Esophagus mucosa (tissue), 1 donor: ENCODE results near the gene STRA6. TPM values are rescaled to one million over a fixed set of nuclear protein-coding genes. Genes with fewer than 3 reads are reported as not detected.

ENCODE experiments used
- ATAC-seq: fragments of 200-7000 bp; cut with Tn5 transposase; one replicate; pipeline ENCODE4 v1.9.1; 2020
- total RNA-seq: library from RNA; stranded (reverse); gene quantifications from one replicate; pipeline ENCODE4 v1.2.4, GENCODE V29; 2023
- donor health status: DM: yes; HTN: yes; CAD: no.

Gene STRA6
- total RNA-seq, 1 donor from 2014 or later, result 1.5 TPM

DNA sequence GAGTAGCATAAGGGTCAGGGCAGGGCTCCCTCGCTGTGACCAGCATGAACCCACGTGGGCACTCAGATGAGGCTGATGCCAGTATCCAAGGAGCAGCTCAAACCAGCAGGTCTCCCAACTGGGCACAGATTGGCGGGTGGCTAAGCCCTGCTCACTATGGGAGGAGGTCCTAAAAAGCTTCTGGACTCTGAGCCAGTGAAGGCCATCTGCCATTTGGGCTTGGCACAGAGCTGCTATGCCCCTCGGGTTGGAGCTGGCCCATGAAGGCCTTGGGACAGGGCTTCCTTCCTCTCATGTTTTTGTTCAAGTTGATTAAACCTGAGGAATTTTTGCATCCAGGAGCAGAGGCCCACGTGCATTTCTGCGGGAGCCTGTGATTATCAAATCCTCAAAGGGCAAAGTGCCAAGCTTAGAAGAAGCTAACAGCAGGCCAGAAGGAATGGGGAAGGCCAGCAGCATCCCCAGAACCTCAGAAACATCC lies 4.3 kb upstream of the STRA6 start:
- ATAC-seq, result no peak

DNA sequence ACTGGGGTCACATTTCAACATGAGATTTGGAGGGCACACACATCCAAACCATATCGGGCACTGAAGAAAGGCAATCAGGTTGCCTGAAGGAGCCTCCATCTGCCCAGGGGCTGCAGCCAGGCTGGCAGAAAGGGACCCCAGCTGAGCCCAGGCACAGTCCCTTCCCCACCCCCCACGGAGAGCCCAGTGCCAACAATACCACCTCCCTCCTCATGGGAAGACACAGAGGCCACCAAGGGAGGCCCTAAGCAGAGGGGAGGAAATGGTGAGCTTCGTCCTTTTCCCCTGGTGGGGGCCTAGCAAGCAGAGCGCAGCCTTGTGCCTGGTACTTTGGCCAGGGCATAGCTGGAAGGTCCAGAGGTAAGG lies 3.0 kb upstream of the STRA6 start:
- no peak for ATAC-seq

DNA sequence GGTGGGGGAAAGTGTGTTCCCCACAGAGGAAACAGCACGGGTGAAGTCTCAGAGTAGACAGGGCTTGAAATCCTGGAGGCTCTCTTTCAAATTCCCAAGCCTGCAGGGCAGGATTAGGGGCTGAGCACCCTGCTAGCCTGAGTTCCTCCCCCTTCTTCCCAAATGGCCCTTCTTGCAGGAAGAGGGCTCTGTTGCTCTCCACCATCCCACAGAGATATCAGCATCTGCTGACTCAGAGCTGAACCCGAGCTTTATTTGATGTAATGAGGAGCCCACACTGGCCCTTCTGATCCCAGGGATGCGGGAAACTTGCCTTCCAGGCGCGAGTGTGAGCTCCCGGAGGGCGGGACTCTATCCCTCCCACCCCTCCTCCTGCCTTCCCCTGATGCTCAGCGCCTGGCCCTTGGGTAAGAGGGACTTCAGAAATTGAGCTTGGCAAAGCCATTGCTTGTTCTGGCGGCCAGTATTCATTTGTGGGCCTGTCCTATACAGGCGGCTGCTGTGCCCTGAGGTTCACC lies 1.4 kb upstream of the STRA6 start:
- ATAC-seq, result no peak

DNA sequence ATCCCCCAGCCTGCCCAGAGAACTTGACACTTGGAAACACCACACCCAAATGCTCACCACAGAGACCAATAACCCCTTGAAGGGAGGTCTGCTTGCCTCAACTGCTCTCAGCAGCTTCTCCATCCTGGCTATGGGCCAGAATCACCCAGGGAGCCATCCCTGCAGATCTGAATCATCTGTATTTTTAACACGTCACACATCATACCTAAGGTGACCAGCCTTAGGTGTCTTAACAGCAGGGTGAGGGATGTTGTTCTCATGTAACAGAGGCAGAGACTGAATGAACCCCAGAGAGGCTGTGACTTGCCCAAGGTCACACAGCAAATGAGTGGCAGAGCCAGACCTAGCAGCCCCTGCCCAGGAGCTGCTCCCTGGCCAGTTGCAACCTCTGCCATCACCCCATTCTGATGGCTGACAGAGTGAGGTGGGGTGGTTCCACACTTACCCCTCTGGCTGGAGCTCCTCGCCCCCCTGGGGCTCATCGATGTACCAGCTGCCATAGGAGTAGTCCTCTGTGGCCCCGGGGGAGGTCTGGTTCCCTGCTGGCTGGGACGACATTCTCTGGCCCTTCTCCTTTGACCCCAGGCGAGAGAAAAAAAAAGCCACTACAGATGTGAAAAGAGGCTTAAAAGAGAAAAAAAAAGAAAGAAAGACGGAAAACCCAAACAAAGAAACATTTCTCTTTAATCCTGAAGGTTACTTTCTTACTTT lies 722 bp downstream of the STRA6 start:
- peak; percentile 71 for ATAC-seq

DNA sequence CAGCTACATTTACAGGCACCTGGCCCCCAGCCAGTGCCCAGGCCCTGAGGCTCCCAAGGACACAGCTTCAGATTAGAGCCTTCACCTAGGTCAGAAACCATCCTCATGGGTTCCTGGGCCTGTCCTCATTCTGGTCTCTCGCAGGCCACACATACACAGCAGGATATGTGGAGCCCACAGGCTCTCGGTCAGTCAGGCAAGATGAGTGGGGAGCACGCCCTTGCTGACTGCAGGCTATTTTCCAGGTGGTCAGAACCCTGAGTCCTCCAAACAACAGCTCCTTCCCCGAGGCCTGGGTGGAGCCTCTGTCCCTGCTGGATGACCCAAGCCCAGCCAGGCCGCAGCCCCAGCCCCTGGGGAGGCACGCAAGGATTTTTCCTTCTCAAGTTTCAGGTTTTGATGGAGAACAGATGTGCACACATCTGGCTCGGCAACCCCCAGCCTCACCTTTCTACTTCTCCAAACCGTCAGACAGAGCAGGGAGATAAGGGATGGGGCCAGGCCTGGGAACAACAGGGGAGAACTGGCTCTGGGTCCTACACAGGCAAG lies 1.6 kb downstream of the STRA6 start:
- no peak for ATAC-seq

DNA sequence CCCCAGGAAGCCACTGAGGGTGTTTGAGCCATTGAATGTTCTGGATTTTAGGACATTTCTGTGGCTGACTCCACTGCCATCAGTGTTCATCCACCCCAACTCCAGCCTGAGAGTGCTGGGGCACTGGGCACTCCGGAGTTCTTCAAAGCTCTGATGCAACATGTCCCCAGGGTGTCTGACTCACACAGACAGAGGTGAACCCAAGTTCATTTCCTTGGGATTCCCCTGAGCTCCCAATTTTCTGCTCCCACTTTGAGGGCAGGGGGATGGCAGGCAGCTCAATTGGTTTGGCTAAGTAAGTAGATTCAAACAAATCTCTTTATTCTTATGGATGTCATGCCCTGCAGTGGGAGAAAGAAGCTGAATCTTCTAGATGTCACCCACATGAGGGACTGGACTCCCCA lies 2.2 kb downstream of the STRA6 start:
- peak; percentile 63 for ATAC-seq

DNA sequence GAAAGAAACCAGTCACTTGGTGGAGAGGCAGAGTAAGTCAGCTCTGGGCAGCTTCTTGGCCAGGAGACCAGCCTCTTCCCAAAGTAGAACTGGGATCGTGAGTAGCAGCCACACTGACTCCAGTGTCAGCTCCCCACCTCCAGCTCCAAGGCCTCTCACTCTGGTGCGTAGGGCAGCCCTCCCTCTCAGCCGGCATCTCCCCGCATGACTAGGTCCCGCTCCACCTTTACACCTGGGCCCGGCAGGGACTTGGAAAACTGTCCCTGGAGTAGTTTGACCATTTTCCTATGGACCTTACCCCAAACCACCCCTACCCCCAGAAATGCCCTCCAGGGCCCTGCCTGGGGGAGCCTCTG lies 3.3 kb downstream of the STRA6 start:
- ATAC-seq, result no peak

DNA sequence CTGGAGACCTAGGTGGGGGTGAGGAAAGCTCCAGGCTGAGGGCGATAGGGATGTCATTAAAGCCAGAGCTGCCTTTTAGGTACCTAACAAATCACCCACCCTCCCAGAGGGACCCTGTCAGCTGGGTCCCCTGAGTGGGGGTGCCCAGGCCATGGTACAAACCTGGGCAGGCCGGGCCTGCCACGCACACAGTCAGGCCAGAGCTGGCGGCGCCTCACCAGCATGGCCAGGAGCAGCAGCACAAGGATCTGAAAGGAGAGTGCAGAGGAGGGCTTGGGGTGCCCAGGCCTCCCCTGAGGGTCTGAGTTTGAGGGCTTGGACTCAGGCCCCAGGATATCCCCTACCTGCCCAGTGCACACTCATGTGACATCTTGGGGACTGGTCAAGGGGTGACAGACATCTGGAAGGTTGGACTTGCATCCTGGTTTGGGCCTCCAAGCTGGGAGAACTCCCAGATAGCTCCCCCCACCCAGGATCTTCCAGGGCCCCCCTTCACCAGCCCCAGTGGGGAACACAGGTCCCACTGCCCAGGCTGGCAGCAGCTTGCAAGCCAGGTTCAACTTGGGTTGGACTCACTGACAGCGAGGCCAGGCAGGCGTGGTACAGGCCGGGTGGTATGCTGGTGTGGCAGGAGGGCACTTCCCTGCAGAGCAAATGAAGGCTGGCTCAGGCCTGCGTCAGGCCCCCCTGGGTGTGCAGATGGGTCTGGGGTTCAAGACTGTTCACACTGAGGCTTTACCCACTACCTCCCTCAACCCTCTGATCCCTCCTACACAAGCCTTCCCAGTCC lies 5.2 kb downstream of the STRA6 start:
- no peak for ATAC-seq

DNA sequence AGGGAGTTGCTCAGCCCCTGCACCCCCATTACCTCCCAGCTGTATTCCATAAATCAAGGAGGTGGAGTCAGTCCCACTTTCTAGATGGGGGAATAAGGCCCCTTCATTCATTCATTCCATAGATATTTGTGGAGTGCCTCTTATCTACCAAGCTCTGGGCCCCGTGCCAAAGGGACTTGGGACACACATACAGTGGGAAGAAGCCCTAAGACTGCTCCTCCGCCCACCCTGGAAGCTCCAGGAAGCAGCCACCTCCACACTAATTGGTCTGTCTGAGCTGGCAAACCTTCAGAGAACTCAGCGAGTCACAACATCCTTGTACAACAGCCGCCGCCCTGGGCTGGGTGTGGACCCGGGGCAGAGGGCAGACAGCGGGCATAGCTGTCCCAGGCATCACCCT lies 6.4 kb downstream of the STRA6 start:
- ATAC-seq, result peak; percentile 72

DNA sequence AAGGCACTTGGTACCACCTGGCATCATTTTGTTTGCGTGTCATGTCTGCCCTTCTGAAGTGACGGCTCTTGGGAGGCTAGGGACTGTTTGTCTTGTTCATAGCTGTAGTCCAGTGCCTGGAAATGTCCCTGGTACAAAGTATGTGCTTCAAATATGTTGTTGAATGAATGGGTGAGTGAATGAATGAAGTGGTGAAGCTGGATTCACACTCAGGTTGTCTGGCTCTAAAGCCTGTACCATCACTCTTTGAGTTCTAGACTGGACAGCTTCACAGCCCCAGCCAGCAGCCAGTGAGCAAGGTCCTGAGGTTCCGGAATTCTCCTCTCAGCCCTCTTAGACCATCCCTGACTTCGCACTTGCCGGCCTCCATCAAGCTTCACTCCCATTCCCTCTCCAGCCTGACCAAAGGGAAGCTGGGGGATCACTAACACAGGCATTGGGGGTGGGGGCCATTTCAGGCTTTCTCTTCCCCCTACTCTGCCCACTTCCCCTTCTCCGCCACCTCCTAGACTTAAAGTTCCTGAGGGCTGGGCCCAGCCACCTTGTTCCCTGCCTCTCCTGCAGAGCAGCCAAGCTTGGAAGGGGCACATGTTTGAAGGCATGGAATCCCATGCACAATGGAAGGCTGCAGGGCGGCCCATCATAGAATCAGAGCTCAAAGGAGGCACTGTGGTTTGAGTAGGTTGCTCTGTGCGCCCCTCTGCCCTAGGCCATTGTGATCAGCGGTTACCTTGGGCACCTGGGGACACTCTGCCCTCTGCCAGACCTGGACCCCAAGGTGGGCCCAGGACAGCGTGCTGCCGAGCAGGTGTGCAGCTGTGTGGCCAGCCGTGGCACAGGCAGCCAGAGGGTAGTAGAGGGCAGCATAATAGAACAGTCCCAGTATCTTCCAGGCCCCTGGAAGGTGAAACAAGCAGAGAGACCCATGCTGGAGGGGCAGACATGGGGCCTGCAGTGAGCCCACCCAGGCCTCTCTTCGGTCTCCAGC lies 7.7 kb downstream of the STRA6 start:
- no peak for ATAC-seq

DNA sequence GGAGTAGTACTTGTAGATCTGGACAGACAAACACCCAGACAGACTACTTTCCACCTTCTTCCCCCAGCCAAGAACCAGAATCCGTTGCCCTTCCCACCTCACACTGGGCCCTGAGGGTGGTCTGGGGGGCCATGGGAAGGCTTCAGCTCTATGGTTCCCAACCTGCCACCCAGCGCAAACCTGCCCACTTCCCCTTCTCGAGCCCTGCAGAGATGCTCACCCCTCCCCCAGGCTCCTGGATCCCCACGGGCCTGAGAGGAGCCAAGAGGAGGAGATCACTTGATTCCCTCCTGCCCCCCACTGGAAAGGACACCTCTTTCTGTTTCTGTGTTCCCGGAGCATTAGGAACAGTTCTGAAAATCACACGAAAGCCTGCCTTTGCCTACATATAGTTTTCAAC lies 8.7 kb downstream of the STRA6 start:
- ATAC-seq, result no peak

DNA sequence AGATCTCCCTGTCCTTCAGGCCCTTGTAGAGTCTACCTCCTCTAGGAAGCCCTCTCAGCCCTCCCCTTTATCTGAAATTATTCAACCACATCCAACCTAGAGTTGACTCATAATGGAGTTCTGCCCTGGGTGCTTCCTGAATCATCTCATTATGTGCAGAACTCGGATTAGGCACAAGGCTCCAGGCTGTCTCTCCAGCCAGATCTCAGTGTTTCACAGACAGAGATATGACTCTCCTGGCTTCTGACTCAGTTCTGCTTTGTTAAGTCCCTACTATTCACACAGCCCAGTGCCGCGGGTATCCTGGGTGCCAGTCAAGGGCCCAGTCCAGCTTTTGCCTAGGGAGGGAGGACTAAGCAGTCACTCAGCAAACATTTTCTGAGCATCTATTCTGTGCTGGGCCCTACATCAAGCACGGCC lies 9.3 kb downstream of the STRA6 start:
- peak; percentile 91 for ATAC-seq

DNA sequence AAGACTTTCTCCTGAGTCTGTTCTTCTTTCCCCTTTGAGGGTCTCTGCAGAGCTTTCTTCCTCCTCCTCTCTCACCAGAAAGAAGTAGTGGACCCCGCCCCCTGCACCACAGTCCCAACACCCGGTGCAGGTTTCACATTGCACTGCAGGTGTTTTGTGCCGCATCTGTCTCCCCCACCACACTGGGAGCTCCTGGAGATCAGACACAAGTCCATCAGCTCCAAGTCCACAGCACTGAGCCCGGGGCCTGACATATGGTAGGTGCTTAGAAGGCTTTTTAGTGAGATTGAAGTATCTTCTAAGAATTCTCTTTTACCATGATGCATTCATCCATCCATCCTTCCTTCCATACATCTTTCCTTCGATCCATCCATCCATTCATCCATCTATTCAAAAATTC lies 9.8 kb downstream of the STRA6 start:
- no peak for ATAC-seq

DNA sequence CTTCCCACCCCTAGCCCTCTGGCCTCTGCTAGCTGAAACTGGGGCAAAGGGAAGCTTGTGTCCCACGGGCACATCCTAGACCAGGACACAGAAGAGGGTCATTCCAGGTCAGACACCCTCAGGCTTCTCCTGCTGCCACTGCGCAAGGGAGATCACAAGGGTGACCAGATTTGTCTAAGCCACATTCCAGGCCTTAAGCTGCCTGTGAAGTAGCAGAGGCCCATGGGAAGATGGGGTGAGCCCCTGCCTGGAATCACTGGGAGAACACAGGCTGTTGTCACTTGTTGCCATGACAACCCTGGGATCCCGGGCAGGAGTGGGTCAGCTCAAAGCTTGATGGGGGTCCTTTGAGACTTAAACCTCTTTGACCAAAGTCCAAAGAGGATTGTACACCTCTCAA lies 10.8 kb downstream of the STRA6 start:
- ATAC-seq, result no peak

DNA sequence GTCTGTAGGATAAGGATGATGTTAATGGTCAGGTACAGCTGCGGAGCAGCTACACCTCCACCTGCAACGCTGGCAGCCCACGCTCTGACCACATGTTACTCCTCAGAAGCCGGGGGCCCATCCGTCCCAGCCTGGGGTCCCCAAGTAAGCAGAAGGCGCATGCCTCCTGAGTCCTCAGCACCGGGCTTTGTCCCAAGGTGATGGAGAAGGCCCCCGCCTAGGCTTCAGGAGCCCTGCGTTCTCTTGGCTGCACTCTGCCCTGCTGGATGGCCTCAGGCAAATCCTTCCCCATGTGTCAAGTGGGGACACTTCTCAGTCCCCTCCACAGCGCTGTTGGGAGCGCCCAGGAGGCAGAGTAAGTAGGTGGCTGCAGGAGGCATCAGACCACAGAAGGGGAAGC lies 14.4 kb downstream of the STRA6 start:
- ATAC-seq, result no peak

DNA sequence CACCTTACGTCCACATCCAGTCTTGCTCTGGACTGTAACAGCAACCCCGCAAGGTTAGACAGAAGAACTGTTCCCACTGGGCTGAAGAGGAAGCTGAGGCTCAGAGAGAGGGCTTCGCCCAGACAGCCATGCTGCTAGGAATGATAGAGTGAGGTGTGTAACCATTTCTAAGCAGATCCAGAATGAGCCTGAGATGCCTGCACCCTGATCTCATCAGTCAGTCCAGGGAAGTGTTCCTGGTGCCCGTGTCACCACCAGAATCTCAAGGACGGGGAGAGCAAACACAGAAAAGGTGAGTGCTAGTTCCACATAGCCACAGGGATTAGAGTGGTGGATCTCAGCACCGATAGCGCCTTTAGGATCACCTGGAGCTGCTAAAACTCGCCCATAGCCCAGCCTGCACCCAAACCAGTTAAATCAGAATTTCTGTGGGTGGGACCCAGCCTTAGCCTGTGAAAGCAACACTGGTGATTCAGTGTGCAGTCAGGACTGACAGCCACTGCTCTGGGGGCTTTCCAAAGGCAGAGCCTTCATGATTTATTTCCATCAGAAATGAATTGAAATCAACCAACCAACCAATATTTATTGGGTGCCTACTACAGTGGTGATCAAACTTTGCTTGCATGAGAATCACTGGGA lies 16.8 kb downstream of the STRA6 start:
- peak; percentile 54 for ATAC-seq

DNA sequence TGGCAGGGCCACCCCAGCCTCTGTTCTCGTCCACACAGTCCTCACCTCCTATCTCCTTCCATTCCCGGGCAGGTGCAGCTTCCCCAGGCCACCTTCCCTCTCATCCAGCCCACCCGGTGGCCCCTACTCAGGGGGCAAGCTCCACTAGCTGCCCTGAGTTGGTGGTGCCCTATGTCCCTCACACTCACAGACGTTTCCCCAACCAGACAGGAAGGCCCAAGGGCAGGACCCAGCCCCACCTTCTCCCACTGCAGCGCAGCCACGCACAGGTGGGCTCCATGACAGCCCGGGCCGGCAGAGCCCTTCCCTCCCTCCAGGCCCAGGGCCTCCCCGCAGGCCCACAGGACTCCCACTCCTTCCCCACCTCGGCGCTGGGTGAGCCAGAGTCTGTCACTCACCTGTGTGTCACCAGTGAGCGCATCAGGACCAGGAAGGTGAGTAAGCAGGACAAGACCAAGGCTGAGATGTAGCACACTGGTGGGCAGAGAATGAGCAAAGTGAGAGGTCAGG lies 17.9 kb downstream of the STRA6 start:
- peak; percentile 24 for ATAC-seq

DNA sequence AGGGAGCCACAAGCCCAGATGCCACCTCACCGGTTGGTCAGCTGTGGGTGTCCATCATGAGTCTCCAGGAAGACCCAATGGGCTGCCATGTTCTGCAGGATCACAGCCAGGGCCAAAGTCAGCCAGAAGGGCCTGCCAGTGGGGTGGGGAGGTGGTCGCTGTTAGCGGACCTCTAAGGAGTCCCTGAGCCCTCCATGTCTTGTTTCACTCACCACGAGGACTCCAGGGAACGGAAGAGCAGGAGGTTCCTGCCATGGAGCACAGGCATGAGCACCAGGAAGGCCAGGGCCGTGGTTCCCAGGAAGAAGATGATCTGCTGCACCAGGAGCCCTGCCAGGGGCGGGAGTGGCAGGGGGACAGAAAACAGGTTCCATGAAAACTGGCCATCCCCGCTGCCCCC lies 20.5 kb downstream of the STRA6 start:
- no peak for ATAC-seq

DNA sequence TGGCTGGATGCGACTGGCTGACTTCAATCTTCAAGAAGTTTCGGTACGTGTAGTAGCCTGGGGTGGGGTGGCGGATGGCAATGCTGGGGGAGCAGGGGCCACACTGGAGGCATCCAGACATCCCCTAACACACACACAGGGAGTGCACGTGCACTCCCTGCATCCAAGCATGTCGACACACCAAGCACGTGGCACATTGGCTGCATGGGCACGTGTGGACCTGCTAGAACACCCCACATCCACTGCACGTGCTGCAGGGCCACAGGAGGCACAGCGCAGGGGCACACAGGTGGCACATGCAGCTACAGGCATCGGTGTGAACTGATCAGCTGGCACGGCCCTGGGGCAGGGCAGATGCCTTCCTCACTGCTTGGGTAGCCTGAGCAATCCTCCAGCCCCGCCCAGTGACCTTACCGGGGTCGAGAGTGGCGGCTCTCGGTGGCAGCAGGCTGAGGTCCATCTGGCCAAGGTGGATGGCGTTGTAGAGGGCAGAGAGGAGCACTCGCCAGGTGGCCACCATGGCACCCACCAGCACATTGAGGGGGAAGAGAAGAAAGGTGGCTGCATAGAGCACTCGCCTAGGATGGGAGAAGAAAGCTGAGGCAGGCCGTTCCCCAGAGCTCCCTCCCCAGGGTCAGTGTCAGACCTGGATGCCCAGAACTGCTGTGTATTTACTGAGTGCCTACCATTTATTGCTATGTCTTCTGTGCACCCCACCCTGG lies 21.5 kb downstream of the STRA6 start:
- ATAC-seq, result no peak

DNA sequence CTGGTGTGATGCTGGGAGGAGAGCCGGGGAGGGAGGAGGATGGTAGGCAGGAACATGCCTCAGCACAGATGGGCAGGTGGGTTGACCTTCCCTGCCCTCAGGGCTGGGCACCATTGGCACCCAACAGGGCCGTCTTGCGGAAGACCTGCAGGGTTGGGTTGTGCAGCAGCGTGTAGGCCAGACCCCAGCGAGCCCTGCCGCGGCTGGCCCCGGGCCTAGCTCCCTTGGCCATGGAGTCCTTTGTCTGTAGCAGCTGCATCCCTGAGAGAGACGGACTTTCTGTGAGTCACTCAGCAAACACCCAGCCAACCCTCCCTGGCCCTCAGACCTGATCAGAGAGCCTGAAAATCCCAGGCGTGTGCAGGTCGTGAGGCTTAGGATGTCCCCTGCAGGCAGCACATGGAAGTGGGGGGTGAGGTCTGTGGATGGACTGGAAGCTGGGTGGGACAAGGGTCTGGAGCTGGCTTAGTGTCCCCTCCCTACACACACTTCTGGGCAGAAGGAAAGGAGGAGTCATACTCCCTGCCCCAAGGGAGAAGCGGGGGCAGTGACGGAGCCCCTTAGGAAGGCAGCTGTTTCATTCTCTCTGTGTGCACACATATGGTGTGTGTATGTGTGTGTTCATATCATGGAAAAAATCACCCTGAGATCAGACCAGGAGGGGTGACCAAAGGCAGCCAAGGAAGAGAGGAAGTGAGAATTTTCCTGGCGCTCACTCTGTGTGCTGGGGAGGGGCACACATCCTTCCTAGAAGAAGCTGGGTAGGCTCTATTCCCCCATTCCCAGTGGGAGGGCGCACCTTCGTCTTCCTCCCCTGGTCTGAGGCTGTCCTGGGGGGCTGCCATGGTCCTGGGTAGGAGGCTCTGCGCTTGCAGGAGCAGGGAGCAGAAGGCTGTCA lies 22.4 kb downstream of the STRA6 start:
- ATAC-seq, result peak; percentile 17
